ENCODE results near the gene VSIG2.

DNA sequence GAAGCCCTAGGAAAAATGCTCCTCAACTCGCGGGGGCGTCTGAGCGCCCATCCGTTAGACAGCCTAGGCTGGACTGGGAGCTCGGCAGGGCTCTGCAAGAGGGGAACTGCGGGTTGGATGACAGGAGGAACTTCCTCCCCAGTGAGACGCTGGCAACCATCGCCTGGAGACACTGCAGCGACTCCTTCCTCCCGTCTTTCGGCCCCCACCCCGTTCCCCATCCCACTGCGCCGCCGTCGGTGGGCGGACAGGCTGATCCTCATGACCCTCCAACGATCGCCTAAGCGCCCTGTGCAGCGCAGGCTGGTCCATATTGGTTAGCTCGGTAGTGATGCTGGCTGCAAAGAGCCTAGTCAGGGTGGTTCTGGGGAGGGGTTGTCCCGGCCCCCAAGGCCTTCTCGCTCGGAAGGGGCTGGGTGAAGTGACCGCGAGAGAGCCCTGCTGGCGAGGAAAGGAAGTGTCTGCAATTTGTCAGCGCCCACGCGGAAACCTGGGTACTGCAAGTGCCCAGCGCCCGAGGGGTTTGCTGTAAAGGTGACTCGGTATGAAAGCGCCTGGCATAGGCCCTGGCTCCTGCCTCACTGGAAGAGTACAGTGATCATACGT is 11.7 kb downstream of the VSIG2 start:
- no peak for TF ChIP-seq POLR2A (IDR thresholded peaks at IDR 0.05; ENCODE audit: low read depth, low read length)
- TF ChIP-seq EZH2 (IDR thresholded peaks at IDR 0.05; ENCODE audit: borderline replicate concordance, low read depth, low read length, severe bottlenecking), result no peak
- TF ChIP-seq, protein P1, sequence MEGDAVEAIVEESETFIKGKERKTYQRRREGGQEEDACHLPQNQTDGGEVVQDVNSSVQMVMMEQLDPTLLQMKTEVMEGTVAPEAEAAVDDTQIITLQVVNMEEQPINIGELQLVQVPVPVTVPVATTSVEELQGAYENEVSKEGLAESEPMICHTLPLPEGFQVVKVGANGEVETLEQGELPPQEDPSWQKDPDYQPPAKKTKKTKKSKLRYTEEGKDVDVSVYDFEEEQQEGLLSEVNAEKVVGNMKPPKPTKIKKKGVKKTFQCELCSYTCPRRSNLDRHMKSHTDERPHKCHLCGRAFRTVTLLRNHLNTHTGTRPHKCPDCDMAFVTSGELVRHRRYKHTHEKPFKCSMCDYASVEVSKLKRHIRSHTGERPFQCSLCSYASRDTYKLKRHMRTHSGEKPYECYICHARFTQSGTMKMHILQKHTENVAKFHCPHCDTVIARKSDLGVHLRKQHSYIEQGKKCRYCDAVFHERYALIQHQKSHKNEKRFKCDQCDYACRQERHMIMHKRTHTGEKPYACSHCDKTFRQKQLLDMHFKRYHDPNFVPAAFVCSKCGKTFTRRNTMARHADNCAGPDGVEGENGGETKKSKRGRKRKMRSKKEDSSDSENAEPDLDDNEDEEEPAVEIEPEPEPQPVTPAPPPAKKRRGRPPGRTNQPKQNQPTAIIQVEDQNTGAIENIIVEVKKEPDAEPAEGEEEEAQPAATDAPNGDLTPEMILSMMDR (IDR thresholded peaks at IDR 0.05; ENCODE audit: extremely low read depth in 1 of 2, insufficient read depth in 1 of 2, low read depth in 1 of 2, low read length in 2 of 2), result peak; percentile 49 to 69
- TF ChIP-seq FOS (IDR thresholded peaks at IDR 0.05; ENCODE audit: borderline replicate concordance, insufficient read depth, low read length), result no peak
